CD4-positive, alpha-beta T cell (primary cell): Measurements from ENCODE around the gene ANKHD1. TPM values are rescaled to one million over a fixed set of nuclear protein-coding genes. Genes with fewer than 3 reads are reported as not detected.

Experiments
- ATAC-seq: fragments of 200-7000 bp; cut with Tn5 transposase; one replicate; pipeline ENCODE4 v1.10.0; 2022; ENCODE audit warnings: mild to moderate bottlenecking; ENCODE audit not compliant: poor library complexity
- CTCF ChIA-PET: fragments of 350-600 bp; sonication (Branson Sonifier 250); formaldehyde crosslinking; loops from one replicate; lab custom pipeline; 2021; ENCODE audit warnings: antibody characterized with exemption, inconsistent platforms; lab: Charles Lee
- POLR2A ChIA-PET: fragments of 350-600 bp; sonication (Branson Sonifier 250); formaldehyde crosslinking; loops from one replicate; lab custom pipeline; 2021; ENCODE audit warnings: antibody characterized with exemption, inconsistent platforms; lab: Charles Lee
- DNase-seq, 14 experiments: peaks; one replicate each; pipeline ENCODE4 v3.0.0-alpha.2; 2013 to 2020; ENCODE audit warnings: mixed read lengths in 2 of 14
- H3K27ac ChIP-seq, 2 donors: one replicate each; pipeline versions ENCODE4 v1.5.1 to v1.7.0; 2013; ENCODE audit warnings: low read length in 2 of 2, low read depth in 1 of 2, mild to moderate bottlenecking in 1 of 2
- H3K27me3 ChIP-seq, 2 experiments: 1 replicate in 1 of 2; 2 replicates in 1 of 2; pipeline versions ENCODE4 v1.6.1 to v1.7.0; 2013; ENCODE audit warnings: low read length in 2 of 2, control low read depth in 1 of 2, mild to moderate bottlenecking in 1 of 2, moderate library complexity in 1 of 2; ENCODE audit not compliant: insufficient read depth in 2 of 2, control insufficient read depth in 1 of 2
- H3K36me3 ChIP-seq: one replicate; pipeline ENCODE4 v1.6.1; 2013; ENCODE audit warnings: low read length, control low read depth; ENCODE audit not compliant: insufficient read depth
- H3K4me1 ChIP-seq: one replicate; pipeline ENCODE4 v1.6.1; 2013; ENCODE audit warnings: low read length, control low read depth; ENCODE audit not compliant: insufficient read depth
- H3K4me3 ChIP-seq: one replicate; pipeline ENCODE4 v1.5.1; 2013; ENCODE audit warnings: mild to moderate bottlenecking, low read length, moderate library complexity
- H3K9me3 ChIP-seq, 2 experiments: 1 replicate in 1 of 2; 2 replicates in 1 of 2; pipeline versions ENCODE4 v1.6.1 to v1.7.0; 2013; ENCODE audit warnings: low read length in 2 of 2, mild to moderate bottlenecking in 2 of 2, control low read depth in 1 of 2, moderate library complexity in 1 of 2; ENCODE audit not compliant: control insufficient read depth in 1 of 2, insufficient read depth in 1 of 2
- H3K27ac Mint-ChIP-seq: one replicate; pipeline ENCODE4 v1.8.0; 2020; ENCODE audit warnings: mixed read lengths
- H3K27me3 Mint-ChIP-seq: one replicate; pipeline ENCODE4 v1.8.0; 2021; ENCODE audit warnings: mixed read lengths
- H3K36me3 Mint-ChIP-seq: one replicate; pipeline ENCODE4 v1.8.0; 2021; ENCODE audit warnings: low read depth, mixed read lengths
- H3K4me1 Mint-ChIP-seq: one replicate; pipeline ENCODE4 v1.8.0; 2021; ENCODE audit warnings: low read depth, mixed read lengths
- H3K4me3 Mint-ChIP-seq: one replicate; pipeline ENCODE4 v1.8.0; 2020; ENCODE audit warnings: mild to moderate bottlenecking, mixed read lengths
- H3K9me3 Mint-ChIP-seq: one replicate; pipeline ENCODE4 v1.8.0; 2020; ENCODE audit warnings: mixed read lengths
- CTCF ChIP-seq: fragments of 200-600 bp; IDR thresholded peaks from one replicate; pipeline ENCODE4 v1.8.0; 2022; ENCODE audit warnings: antibody characterized with exemption, mild to moderate bottlenecking
- intact Hi-C, 2 experiments: fragments of 100-400 bp; cut with DNase I in 1 of 2; cut with micrococcal nuclease in 1 of 2; formaldehyde crosslinking; loops; one replicate each; pipeline versions ENCODE4 v1.15.1 to v1.9.0; 2023 to 2025; cut with DNase I, micrococcal nuclease
- total RNA-seq, 174 experiments: library from RNA in 2 of 174; stranded (reverse) in 2 of 174; gene quantifications; one replicate each; pipeline ENCODE4 v1.2.3 and lab custom pipeline; 2021 to 2026

The ANKHD1 gene
- total RNA-seq, 2 experiments from 2014 or later = 202 to 212 TPM

- H3K36me3 Mint-ChIP-seq = peaks cover 73% of the 10 kb centered on the region
- ChIA-PET POLR2A (no interaction called here), CTCF (no interaction called here)
- no peak for ATAC-seq
- no peaks in the 10 kb centered on the region for H3K9me3 Mint-ChIP-seq
- Histone ChIP-seq H3K4me1 (no peaks in the 10 kb centered on the region), H3K27ac (no peak overlapping the region), H3K4me3 (no peak overlapping the region), H3K36me3 (peaks cover 39% of the 10 kb centered on the region), H3K27me3 (no peaks in the 10 kb centered on the region), H3K9me3 (no peaks in the 10 kb centered on the region)
- no peak overlapping the region for H3K4me3 Mint-ChIP-seq
- no peak for TF ChIP-seq CTCF
- no peaks in the 10 kb centered on the region for H3K27me3 Mint-ChIP-seq
- DNase-seq = no peak
- intact Hi-C loops = no loop called here
- H3K4me1 Mint-ChIP-seq = no peaks in the 10 kb centered on the region
- no peak overlapping the region for H3K27ac Mint-ChIP-seq
Measured at GRCh38 chr5:140468188-140468587, 66.6 kb downstream of the ANKHD1 start.

GRCh38 chr5:140469259-140469658 lies 67.6 kb downstream of the ANKHD1 start:
- Mint-ChIP-seq H3K9me3 (no peaks in the 10 kb centered on the region), H3K27me3 (no peaks in the 10 kb centered on the region), H3K4me3 (no peak overlapping the region), H3K36me3 (peaks cover 77% of the 10 kb centered on the region), H3K27ac (no peak overlapping the region), H3K4me1 (no peaks in the 10 kb centered on the region)
- DNase-seq = no peak
- no peaks in the 10 kb centered on the region for H3K4me1 ChIP-seq
- H3K9me3 ChIP-seq = no peaks in the 10 kb centered on the region
- POLR2A ChIA-PET = no interaction called here
- no peaks in the 10 kb centered on the region for H3K27me3 ChIP-seq
- ATAC-seq = no peak
- intact Hi-C loops = no loop called here
- CTCF ChIA-PET = interaction anchor here (1.3 kb wide), 1 partner anchor 9 kb away, joined by 3 read pairs; no protein-coding TSS in a partner anchor
- no peak overlapping the region for H3K27ac ChIP-seq
- no peak overlapping the region for H3K4me3 ChIP-seq
- TF ChIP-seq CTCF = no peak
- peaks cover 42% of the 10 kb centered on the region for H3K36me3 ChIP-seq

- Mint-ChIP-seq H3K27me3 (no peaks in the 10 kb centered on the region), H3K9me3 (no peaks in the 10 kb centered on the region), H3K27ac (peak overlapping the region; percentile 11), H3K36me3 (peaks cover 68% of the 10 kb centered on the region), H3K4me1 (peaks cover 5% of the 10 kb centered on the region), H3K4me3 (no peak overlapping the region)
- H3K4me1 ChIP-seq = no peaks in the 10 kb centered on the region
- H3K36me3 ChIP-seq = peaks cover 31% of the 10 kb centered on the region
- DNase-seq (no peak), ATAC-seq (no peak)
- no peaks in the 10 kb centered on the region for H3K27me3 ChIP-seq
- ChIA-PET POLR2A (no interaction called here), CTCF (no interaction called here)
- no peaks in the 10 kb centered on the region for H3K9me3 ChIP-seq
- no peak overlapping the region for H3K4me3 ChIP-seq
- H3K27ac ChIP-seq = no peak overlapping the region
- intact Hi-C loops = no loop called here
- no peak for TF ChIP-seq CTCF
Measured at GRCh38 chr5:140480310-140481014, 78.8 kb downstream of the ANKHD1 start.
